GM18873 (cell line): ENCODE measurements around the gene CAMP.
"Not testable (repeated sequence)": the region's sequence is repeated elsewhere in the genome, so short reads cannot be mapped to it uniquely, and the experiment has no call there.

ENCODE experiments used
- ATAC-seq: cut with Tn5 transposase; IDR thresholded peaks from one replicate; pipeline ENCODE4 v1.9.1; 2021; ENCODE audit warnings: mild to moderate bottlenecking, moderate library complexity, moderate number of reproducible peaks; ENCODE audit not compliant: unreplicated experiment, low FRiP score

The CAMP gene

GRCh38 chr3:48247401-48247811, 24.1 kb downstream of the CAMP start:
- no peak for ATAC-seq

DNA sequence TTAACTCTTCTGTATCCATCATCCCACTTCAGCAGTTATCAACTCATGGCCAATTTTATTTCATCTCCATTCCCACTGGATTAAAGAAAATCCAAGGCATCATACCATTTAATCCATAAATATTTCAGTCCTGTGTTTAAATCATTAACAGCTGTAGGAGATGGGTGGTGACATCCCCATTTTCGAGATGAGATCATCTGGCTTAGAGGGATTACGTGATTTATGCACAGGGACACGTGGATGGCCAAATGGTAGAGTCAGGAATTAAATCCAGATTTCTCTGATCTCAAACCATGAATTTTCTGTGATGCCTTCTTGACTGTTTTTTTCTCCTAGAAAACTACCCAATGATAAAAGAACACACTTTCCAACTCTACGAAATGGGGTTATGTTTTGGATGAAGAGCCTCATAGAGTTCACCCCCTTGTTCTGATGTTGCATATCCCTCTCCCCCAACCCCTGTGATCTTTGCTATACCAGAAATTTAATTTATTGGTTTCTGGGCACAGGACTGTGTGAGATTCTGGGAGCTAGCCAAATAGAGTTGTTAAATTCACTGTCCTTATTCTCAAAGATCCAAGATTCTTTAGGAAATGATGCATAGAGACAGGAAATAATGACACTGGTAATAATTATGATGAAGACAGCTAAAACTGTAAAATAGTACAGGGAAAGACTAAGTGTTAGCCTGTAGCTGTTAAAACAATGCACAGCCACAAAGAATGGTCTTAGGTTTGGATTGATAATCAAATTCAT, 25.0 kb downstream of the CAMP start:
- no peak for ATAC-seq

- ATAC-seq: no peak
These were observed 33.3 kb downstream of the CAMP start for GRCh38 chr3:48256557-48256956.

- ATAC-seq: no peak
These were observed 35.2 kb downstream of the CAMP start for GRCh38 chr3:48258530-48258929.

GRCh38 chr3:48267782-48268181, 44.5 kb downstream of the CAMP start:
- no peak for ATAC-seq

GRCh38 chr3:48268381-48268935, 45.2 kb downstream of the CAMP start:
- ATAC-seq: no peak

DNA sequence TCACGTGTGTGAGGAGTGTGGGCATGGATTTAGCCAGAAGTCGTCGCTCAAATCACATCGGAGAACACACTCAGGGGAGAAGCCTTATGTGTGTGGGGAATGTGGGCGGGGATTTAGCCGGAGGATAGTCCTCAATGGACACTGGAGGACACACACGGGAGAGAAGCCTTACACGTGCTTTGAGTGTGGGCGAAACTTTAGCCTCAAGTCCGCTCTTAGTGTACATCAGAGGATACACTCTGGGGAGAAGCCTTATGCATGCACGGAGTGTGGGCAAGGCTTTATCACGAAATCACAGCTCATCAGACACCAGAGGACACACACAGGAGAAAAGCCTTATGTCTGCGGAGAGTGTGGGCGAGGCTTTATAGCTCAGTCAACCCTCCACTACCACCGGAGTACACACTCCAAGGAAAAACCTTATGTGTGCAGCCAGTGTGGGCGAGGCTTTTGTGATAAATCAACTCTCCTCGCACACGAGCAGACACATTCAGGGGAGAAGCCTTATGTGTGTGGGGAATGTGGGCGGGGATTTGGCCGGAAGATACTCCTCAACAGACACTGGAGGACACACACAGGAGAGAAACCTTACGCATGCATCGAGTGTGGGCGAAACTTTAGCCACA, 45.8 kb downstream of the CAMP start:
- no peak for ATAC-seq

- ATAC-seq: no peak
These were observed 46.3 kb downstream of the CAMP start for GRCh38 chr3:48269592-48269991.

DNA sequence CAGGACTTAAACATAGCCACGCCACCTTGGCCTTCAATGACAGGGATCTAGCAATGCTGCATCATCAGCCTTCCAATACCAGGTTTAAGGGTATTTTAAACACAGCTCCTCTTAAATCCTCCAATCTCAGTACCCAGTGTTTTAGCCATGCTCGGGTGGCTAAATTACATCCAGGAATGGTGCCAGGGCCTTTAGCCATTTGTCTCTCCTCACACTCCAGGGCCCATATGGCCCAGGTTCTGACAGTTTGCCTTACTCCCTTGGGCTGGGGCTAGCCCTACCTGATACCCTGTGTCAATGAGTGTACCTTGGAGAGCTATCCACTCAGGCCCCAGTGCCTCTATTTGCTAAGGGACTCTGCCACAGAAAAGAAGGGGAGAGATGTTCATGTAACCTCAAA, 47.0 kb downstream of the CAMP start:
- ATAC-seq: no peak

- not testable (repeated sequence) for ATAC-seq
These were observed 47.9 kb downstream of the CAMP start for GRCh38 chr3:48271223-48271622.

DNA sequence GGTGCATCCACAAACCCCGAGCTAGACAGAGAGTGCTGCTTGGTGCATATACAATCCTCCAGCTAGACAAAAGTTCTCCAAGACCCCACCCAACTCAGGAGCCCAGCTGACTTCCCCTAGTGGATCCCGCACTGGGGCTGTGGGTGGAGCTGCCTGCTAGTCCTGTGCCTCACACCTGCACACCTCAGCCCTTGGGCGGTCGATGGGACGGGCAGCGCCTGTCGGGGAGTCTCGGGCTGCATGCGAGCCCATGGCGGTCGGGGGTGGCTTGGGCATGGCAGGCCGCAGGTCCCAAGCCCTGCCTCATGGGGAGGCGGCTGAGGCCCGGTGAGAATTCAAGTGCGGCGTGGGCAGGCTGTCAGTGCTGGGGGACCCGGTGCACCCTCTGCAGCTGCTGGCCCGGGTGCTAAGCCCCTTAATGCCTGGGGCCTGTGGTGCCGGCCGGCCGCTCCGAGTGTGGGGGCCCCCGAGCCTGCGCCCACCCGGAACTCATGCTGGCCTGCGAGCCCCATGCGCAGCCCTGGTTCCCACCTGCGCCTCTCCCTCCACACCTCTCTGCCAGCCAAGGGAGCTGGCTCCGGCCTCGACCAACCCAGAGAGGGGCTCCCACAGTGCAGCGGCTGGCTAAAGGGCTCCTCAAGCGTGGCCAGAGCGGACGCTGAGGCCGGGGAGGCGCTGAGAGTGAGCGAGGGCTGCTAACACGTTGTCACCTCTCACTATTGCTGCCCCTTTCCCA, 48.6 kb downstream of the CAMP start:
- ATAC-seq: no peak

DNA sequence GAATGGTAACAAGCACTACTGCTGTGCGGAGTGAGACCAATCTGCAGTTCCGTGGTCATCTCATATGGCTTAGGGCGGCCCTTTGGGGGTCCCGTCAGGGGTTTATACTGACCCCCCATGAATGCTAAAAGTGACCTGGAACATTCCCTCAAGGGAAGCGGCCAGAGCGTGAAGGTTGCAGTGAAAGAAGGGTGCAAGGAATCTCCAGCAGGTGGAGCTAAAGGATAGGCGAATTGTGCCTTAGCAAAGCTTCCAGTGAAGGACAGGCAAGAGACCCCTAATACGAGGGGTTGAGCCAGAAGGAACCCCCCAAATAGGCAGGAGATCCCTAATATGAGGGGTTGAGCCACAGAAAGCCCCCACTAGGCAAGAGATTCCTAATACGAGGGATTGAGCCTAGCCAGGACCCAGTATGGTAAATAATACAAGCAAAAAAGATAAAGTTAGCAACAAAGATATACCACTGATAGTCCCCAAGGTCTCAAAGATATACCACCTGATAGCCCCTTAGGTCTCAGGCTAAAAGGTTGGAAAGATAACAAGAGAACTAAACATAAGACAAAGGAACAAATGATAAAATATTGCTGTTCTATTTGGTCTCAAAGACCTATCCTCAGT, 50.4 kb downstream of the CAMP start:
- ATAC-seq: no peak

DNA sequence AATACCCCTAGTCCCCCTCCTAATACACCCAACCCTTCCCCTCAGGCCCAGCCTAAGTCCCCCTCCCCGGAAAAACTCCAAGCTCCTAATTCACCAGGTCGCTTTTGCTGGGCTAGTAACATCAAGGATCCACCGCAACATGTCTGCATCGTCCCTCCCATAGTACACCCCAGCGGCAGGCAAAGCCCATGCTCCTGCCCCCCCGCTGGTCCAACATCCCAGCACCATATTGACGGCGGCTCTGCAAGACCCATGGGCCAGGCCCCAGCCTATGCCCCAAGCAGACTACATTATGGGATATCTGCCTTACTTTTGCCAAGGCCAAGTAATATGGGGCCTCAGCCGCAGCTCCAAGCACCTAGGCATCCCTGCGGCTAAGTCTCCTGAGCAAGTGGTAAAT, 51.2 kb downstream of the CAMP start:
- no peak for ATAC-seq
